DND-41 (cell line): Measurements from ENCODE around the gene CFAP65.

ENCODE experiments used
- ATAC-seq: fragments of 200-7000 bp; cut with Tn5 transposase; 3 replicates; pipeline ENCODE4 v1.9.1; 2021; ENCODE audit warnings: low read depth; ENCODE audit not compliant: insufficient read depth
- DNase-seq: peaks from one replicate; pipeline ENCODE4 v3.0.0-alpha.2; 2020
- H2AFZ ChIP-seq: 2 replicates; pipeline ENCODE4 v1.6.0; 2012; ENCODE audit warnings: low read depth, low read length
- H3K27ac ChIP-seq: 2 replicates; pipeline ENCODE4 v1.5.1; 2012; ENCODE audit warnings: low read length, inconsistent platforms
- H3K27me3 ChIP-seq: fragments of 200-600 bp; sonication (generic); 2 replicates; pipeline ENCODE4 v1.6.0; 2012; ENCODE audit warnings: low read length, mild to moderate bottlenecking, inconsistent platforms; ENCODE audit not compliant: insufficient read depth, poor library complexity
- H3K36me3 ChIP-seq: 2 replicates; pipeline ENCODE4 v1.5.1; 2012; ENCODE audit warnings: low read length, inconsistent platforms; ENCODE audit not compliant: insufficient read depth
- H3K4me1 ChIP-seq: 2 replicates; pipeline ENCODE4 v1.5.1; 2012; ENCODE audit warnings: mild to moderate bottlenecking, low read length; ENCODE audit not compliant: insufficient read depth
- H3K4me2 ChIP-seq: 2 replicates; pipeline ENCODE4 v1.6.0; 2012; ENCODE audit warnings: mild to moderate bottlenecking, moderate library complexity, low read length, inconsistent platforms; ENCODE audit not compliant: insufficient read depth
- H3K4me3 ChIP-seq, 2 experiments: fragments of 200-600 bp in 1 of 2; shearing (Covaris generic) in 1 of 2; 2 replicates each; pipeline ENCODE4 v1.5.1; 2012 to 2016; ENCODE audit warnings: inconsistent platforms in 2 of 2, low read length in 2 of 2, mild to moderate bottlenecking in 2 of 2, low read depth in 1 of 2, moderate library complexity in 1 of 2
- H3K79me2 ChIP-seq: 2 replicates; pipeline ENCODE4 v1.6.0; 2012; ENCODE audit warnings: low read length, inconsistent platforms; ENCODE audit not compliant: insufficient read depth
- H3K9ac ChIP-seq: 2 replicates; pipeline ENCODE4 v1.6.0; 2012; ENCODE audit warnings: low read depth, mild to moderate bottlenecking, inconsistent platforms, low read length, moderate library complexity
- H3K9me3 ChIP-seq: 2 replicates; pipeline ENCODE4 v1.5.1; 2012; ENCODE audit warnings: low read length, moderate library complexity, mild to moderate bottlenecking, inconsistent platforms; ENCODE audit not compliant: insufficient read depth, severe bottlenecking
- H4K20me1 ChIP-seq: 2 replicates; pipeline ENCODE4 v1.6.0; 2012; ENCODE audit warnings: low read length; ENCODE audit not compliant: insufficient read depth
- EZH2 ChIP-seq: IDR thresholded peaks from 3 replicates; pipeline ENCODE4 v1.6.1; 2012; ENCODE audit warnings: borderline replicate concordance, low read depth, mild to moderate bottlenecking, moderate library complexity, low read length, inconsistent platforms; ENCODE audit not compliant: severe bottlenecking
- TF ChIP-seq, protein P1 (sequence below): IDR thresholded peaks from 2 replicates; pipeline ENCODE4 v1.5.1; 2012; ENCODE audit warnings: borderline replicate concordance, low read length, moderate library complexity, mild to moderate bottlenecking; ENCODE audit not compliant: poor library complexity, severe bottlenecking; ENCODE audit errors: extremely low read depth

Gene CFAP65

DNA sequence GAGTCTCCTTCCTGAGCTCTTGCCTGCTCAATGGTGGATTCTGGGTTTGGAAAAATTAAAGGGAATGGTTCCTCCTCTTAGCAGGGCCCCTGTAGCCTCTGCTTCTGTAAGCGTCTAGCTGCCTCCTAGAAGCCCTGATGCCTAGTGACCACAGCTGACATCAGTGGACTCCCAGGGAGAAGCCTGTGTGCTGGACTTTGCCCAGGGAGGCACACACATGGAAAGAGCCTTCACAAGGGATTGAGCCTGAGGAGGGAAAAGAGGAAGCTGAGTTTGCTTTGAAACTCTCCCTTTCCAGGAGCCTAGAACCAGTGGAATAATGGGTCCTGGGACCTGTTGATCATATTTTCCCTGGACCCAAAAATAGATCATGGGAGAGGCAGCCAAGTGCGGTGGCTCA is 1.4 kb upstream of the CFAP65 start:
- Histone ChIP-seq H3K27ac (no peak overlapping the region), H3K27me3 (peaks cover 12% of the 10 kb centered on the region), H3K4me2 (no peak overlapping the region), H3K4me1 (no peaks in the 10 kb centered on the region), H3K4me3 (no peak overlapping the region), H3K9ac (no peak overlapping the region), H3K36me3 (no peaks in the 10 kb centered on the region), H2AFZ (no peak overlapping the region), H3K79me2 (no peaks in the 10 kb centered on the region), H4K20me1 (0 out of 2 replicates have a peak, but pooled peaks cover 3% of the 10 kb centered on the region), H3K9me3 (no peaks in the 10 kb centered on the region)
- DNase-seq (no peak), ATAC-seq (no peak)
- TF ChIP-seq, protein P1, sequence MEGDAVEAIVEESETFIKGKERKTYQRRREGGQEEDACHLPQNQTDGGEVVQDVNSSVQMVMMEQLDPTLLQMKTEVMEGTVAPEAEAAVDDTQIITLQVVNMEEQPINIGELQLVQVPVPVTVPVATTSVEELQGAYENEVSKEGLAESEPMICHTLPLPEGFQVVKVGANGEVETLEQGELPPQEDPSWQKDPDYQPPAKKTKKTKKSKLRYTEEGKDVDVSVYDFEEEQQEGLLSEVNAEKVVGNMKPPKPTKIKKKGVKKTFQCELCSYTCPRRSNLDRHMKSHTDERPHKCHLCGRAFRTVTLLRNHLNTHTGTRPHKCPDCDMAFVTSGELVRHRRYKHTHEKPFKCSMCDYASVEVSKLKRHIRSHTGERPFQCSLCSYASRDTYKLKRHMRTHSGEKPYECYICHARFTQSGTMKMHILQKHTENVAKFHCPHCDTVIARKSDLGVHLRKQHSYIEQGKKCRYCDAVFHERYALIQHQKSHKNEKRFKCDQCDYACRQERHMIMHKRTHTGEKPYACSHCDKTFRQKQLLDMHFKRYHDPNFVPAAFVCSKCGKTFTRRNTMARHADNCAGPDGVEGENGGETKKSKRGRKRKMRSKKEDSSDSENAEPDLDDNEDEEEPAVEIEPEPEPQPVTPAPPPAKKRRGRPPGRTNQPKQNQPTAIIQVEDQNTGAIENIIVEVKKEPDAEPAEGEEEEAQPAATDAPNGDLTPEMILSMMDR = no peak

DNA sequence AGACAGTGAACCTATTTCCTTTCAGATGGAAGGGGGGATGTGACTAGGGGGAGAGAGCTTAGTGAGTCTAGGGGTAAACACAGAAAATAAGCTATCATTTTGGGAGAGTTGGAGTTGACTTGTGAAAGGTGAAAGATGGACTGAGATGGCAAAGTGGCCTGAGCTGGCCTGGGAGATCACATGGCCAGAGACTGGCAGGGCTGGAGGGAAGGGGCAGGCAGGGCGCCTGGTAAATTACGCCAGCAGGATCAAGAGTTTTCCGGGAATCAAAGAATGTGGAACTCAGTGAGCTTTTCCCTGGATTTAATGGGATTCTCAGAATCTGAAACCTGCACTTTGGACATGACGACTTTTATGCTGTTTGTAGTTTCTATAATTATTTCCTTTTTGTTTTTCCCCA is 841 bp upstream of the CFAP65 start:
- 0 out of 2 replicates have a peak, but pooled peaks cover 3% of the 10 kb centered on the region for H4K20me1 ChIP-seq
- no peak for TF ChIP-seq EZH2
- TF ChIP-seq, protein P1 = no peak
- H3K9me3 ChIP-seq = no peaks in the 10 kb centered on the region
- H3K4me1 ChIP-seq = no peaks in the 10 kb centered on the region
- no peak overlapping the region for H3K4me2 ChIP-seq
- H3K27ac ChIP-seq = no peak overlapping the region
- ATAC-seq (no peak), DNase-seq (no peak)
- no peaks in the 10 kb centered on the region for H3K36me3 ChIP-seq
- peaks cover 9% of the 10 kb centered on the region for H3K27me3 ChIP-seq
- no peaks in the 10 kb centered on the region for H3K79me2 ChIP-seq
- H3K9ac ChIP-seq = no peak overlapping the region
- no peak overlapping the region for H2AFZ ChIP-seq
- no peak overlapping the region for H3K4me3 ChIP-seq

DNA sequence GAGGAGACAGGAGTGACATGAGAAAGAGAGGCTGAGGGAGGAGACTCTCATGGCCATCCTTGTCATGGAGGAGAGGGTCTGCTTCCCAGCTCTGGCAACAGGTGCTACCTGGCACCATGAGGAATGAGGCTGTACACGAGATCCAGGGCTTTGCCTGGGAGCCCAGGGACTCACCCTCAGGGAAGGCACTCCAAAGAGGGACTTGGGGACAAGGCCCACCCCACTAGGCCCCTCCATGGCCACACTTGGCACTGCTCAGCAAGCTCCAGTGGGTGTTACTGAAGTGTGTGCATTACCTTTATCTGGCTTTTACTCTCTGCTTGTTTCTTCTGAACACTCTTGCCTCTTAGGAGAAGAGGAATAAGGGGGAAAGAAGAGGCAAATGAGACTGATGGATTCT is 2.7 kb downstream of the CFAP65 start:
- no peaks in the 10 kb centered on the region for H3K79me2 ChIP-seq
- H4K20me1 ChIP-seq = 0 out of 2 replicates have a peak, but pooled peaks cover 3% of the 10 kb centered on the region
- DNase-seq (no peak), ATAC-seq (no peak)
- H3K4me3 ChIP-seq = no peak overlapping the region
- peaks cover 9% of the 10 kb centered on the region for H3K27me3 ChIP-seq
- no peaks in the 10 kb centered on the region for H3K9me3 ChIP-seq
- H3K36me3 ChIP-seq = no peaks in the 10 kb centered on the region
- TF ChIP-seq EZH2 = no peak
- H3K4me2 ChIP-seq = no peak overlapping the region
- H3K9ac ChIP-seq = no peak overlapping the region
- no peak overlapping the region for H2AFZ ChIP-seq
- no peaks in the 10 kb centered on the region for H3K4me1 ChIP-seq
- H3K27ac ChIP-seq = no peak overlapping the region

DNA sequence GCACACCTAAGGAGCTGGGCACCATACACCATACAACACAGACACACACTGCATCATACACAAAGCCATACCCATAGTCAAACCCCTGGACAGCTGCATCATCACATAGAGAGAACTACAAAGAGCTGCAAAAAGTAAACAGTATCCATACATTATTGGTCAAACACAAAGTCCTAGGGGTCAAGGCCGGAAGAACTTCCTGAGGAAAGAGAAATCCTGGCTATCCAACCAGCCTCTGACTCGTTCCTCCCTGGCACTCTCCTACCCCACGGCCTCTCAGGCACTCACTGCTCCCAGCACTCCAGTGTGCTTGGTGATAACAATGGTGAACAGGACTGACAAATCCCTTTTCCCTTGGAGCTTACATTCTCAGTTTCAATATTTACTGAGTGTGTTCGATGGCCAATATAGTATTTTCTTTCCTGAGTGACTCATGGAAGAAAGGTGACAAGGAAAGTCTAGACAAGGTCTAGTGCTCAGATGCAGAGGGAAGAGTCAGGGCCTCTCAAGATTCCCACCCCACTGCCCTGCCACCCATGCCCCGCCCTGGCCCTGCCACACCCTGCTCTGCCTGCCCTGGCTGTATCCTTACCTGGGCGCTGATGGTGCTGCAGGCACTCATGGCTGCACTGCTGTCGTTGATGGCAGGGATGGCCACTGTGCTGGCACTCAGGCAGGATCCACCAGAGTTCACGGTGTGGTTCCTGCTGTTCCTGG is 3.4 kb downstream of the CFAP65 start:
- H3K4me3 ChIP-seq = no peak overlapping the region
- ATAC-seq (no peak), DNase-seq (no peak)
- TF ChIP-seq, protein P1 = no peak
- TF ChIP-seq EZH2 = no peak
- H3K36me3 ChIP-seq = no peaks in the 10 kb centered on the region
- H2AFZ ChIP-seq = no peak overlapping the region
- H3K4me1 ChIP-seq = no peaks in the 10 kb centered on the region
- no peak overlapping the region for H3K27ac ChIP-seq
- H3K27me3 ChIP-seq = peaks cover 16% of the 10 kb centered on the region
- H3K4me2 ChIP-seq = no peak overlapping the region
- no peaks in the 10 kb centered on the region for H3K79me2 ChIP-seq
- 0 out of 2 replicates have a peak, but pooled peaks cover 3% of the 10 kb centered on the region for H4K20me1 ChIP-seq
- H3K9me3 ChIP-seq = no peaks in the 10 kb centered on the region
- no peak overlapping the region for H3K9ac ChIP-seq
